GM19099 (cell line): Measurements from ENCODE around the gene PRRC1.

ENCODE experiments used
- POLR2A ChIP-seq: IDR thresholded peaks from 3 replicates; pipeline ENCODE4 v1.6.1; 2011; ENCODE audit warnings: low read depth; ENCODE audit not compliant: insufficient read length; ENCODE audit errors: extremely low read depth

PRRC1 gene

GRCh38 chr5:127517480-127518318 is at the start of gene PRRC1:
PRRC1 (plus strand) TSS chr5:127517640; CDS start chr5:127523480, 5,840 bp downstream.
- peak; percentile 85 for TF ChIP-seq POLR2A

GRCh38 chr5:127471211-127471610 is 46.2 kb upstream of the PRRC1 start:
- no peak for TF ChIP-seq POLR2A

- no peak for TF ChIP-seq POLR2A
Observed at GRCh38 chr5:127472700-127473099, 44.7 kb upstream of the PRRC1 start.

- no peak for TF ChIP-seq POLR2A
Observed at GRCh38 chr5:127486471-127486870, 31.0 kb upstream of the PRRC1 start.

- TF ChIP-seq POLR2A = no peak
Observed at GRCh38 chr5:127492854-127493738, 24.3 kb upstream of the PRRC1 start.

GRCh38 chr5:127498548-127498947 is 18.9 kb upstream of the PRRC1 start:
- no peak for TF ChIP-seq POLR2A

- TF ChIP-seq POLR2A = no peak
Observed at GRCh38 chr5:127505905-127506304, 11.5 kb upstream of the PRRC1 start.

GRCh38 chr5:127506616-127507015 is 10.8 kb upstream of the PRRC1 start:
- no peak for TF ChIP-seq POLR2A

GRCh38 chr5:127508644-127509373 is 8.6 kb upstream of the PRRC1 start:
- TF ChIP-seq POLR2A = no peak

- TF ChIP-seq POLR2A = no peak
Observed at GRCh38 chr5:127513408-127513970, 4.0 kb upstream of the PRRC1 start.

- TF ChIP-seq POLR2A = no peak
Observed at GRCh38 chr5:127514816-127515215, 2.6 kb upstream of the PRRC1 start.

- TF ChIP-seq POLR2A = no peak
Observed at GRCh38 chr5:127515693-127516440, 1.6 kb upstream of the PRRC1 start.

- no peak for TF ChIP-seq POLR2A
Observed at GRCh38 chr5:127517110-127517479, 345 bp upstream of the PRRC1 start.

GRCh38 chr5:127518319-127518621 is 830 bp downstream of the PRRC1 start:
- TF ChIP-seq POLR2A = no peak
